ENCODE measurements around the gene ISG20. TPM values are rescaled to one million over a fixed set of nuclear protein-coding genes. Genes with fewer than 3 reads are reported as not detected.

Gene ISG20
- total RNA-seq, 1 experiment from 2014 or later: 6.4 TPM

GRCh38 chr15:88690331-88690730 is 51.5 kb downstream of the ISG20 start:
- ChIA-PET POLR2A (no interaction called here), CTCF (no interaction called here)
- Mint-ChIP-seq H3K36me3 (ENCODE audit: insufficient read depth, unreplicated experiment) (no peaks in the 10 kb centered on the region), H3K27ac (ENCODE audit: unreplicated experiment) (no peak overlapping the region), H3K4me1 (ENCODE audit: low read depth, unreplicated experiment) (no peaks in the 10 kb centered on the region), H3K27me3 (ENCODE audit: insufficient read depth, unreplicated experiment) (peaks cover 18% of the 10 kb centered on the region), H3K4me3 (ENCODE audit: unreplicated experiment) (no peak overlapping the region), H3K9me3 (ENCODE audit: unreplicated experiment) (peaks cover 12% of the 10 kb centered on the region)
- H3K4me3 ChIP-seq (ENCODE audit: low read depth, low read length): no peak overlapping the region
- no peaks in the 10 kb centered on the region for H3K36me3 ChIP-seq (ENCODE audit: control insufficient read depth, insufficient read depth, low read length)
- peaks cover 2% of the 10 kb centered on the region for H3K27me3 ChIP-seq (replicated peaks; ENCODE audit: control insufficient read depth, insufficient read depth, low read length)
- BruUV-seq (replicated peaks): no TSS peak
- no peaks in the 10 kb centered on the region for H3K4me1 ChIP-seq
- TF ChIP-seq CTCF (IDR thresholded peaks at IDR 0.05; ENCODE audit: insufficient read depth in 1 of 2, low read depth in 1 of 2, low read length in 1 of 2, severe bottlenecking in 1 of 2, unreplicated experiment in 1 of 2): no peak
- no peak for DNase-seq
- H3K9me3 ChIP-seq: no peaks in the 10 kb centered on the region; the same call in 1 of the 2 replicates
- intact Hi-C loops (cut with micrococcal nuclease; ENCODE audit: unreplicated experiment): no loop called here

- Mint-ChIP-seq H3K27ac (ENCODE audit: unreplicated experiment) (no peak overlapping the region), H3K36me3 (ENCODE audit: insufficient read depth, unreplicated experiment) (no peaks in the 10 kb centered on the region), H3K4me3 (ENCODE audit: unreplicated experiment) (no peak overlapping the region), H3K4me1 (ENCODE audit: low read depth, unreplicated experiment) (no peaks in the 10 kb centered on the region), H3K27me3 (ENCODE audit: insufficient read depth, unreplicated experiment) (peaks cover 13% of the 10 kb centered on the region), H3K9me3 (ENCODE audit: unreplicated experiment) (peaks cover 12% of the 10 kb centered on the region)
- BruUV-seq (replicated peaks): no TSS peak
- Histone ChIP-seq H3K4me1 (no peaks in the 10 kb centered on the region), H3K27me3 (replicated peaks; ENCODE audit: control insufficient read depth, insufficient read depth, low read length) (peaks cover 2% of the 10 kb centered on the region), H3K36me3 (ENCODE audit: control insufficient read depth, insufficient read depth, low read length) (no peaks in the 10 kb centered on the region), H3K9me3 (no peaks in the 10 kb centered on the region), H3K4me3 (ENCODE audit: low read depth, low read length) (no peak overlapping the region)
- DNase-seq: no peak
- CTCF ChIA-PET: no interaction called here
- POLR2A ChIA-PET: no interaction called here
- intact Hi-C loops (cut with micrococcal nuclease; ENCODE audit: unreplicated experiment): no loop called here
- no peak for TF ChIP-seq CTCF (IDR thresholded peaks at IDR 0.05; ENCODE audit: insufficient read depth in 1 of 2, low read depth in 1 of 2, low read length in 1 of 2, severe bottlenecking in 1 of 2, unreplicated experiment in 1 of 2)
Measured at GRCh38 chr15:88693191-88693590, 54.4 kb downstream of the ISG20 start.

- intact Hi-C loops (cut with micrococcal nuclease; ENCODE audit: unreplicated experiment): no loop called here
- Mint-ChIP-seq H3K27ac (ENCODE audit: unreplicated experiment) (no peak overlapping the region), H3K9me3 (ENCODE audit: unreplicated experiment) (no peaks in the 10 kb centered on the region), H3K27me3 (ENCODE audit: insufficient read depth, unreplicated experiment) (peaks cover 22% of the 10 kb centered on the region), H3K36me3 (ENCODE audit: insufficient read depth, unreplicated experiment) (no peaks in the 10 kb centered on the region), H3K4me3 (ENCODE audit: unreplicated experiment) (no peak overlapping the region), H3K4me1 (ENCODE audit: low read depth, unreplicated experiment) (no peaks in the 10 kb centered on the region)
- Histone ChIP-seq H3K9me3 (no peaks in the 10 kb centered on the region), H3K36me3 (ENCODE audit: control insufficient read depth, insufficient read depth, low read length) (no peaks in the 10 kb centered on the region), H3K4me1 (no peaks in the 10 kb centered on the region), H3K27me3 (replicated peaks; ENCODE audit: control insufficient read depth, insufficient read depth, low read length) (peaks cover 2% of the 10 kb centered on the region), H3K4me3 (ENCODE audit: low read depth, low read length) (no peak overlapping the region)
- ChIA-PET POLR2A (no interaction called here), CTCF (no interaction called here)
- DNase-seq: no peak
- TF ChIP-seq CTCF (IDR thresholded peaks at IDR 0.05; ENCODE audit: insufficient read depth in 1 of 2, low read depth in 1 of 2, low read length in 1 of 2, severe bottlenecking in 1 of 2, unreplicated experiment in 1 of 2): no peak
- no TSS peak for BruUV-seq (replicated peaks)
Measured at GRCh38 chr15:88695101-88695500, 56.3 kb downstream of the ISG20 start.
